Mammary epithelial cell (primary cell): ENCODE measurements around the gene CAPN8.

Experiments
- EZH2 ChIP-seq: IDR thresholded peaks from 2 replicates; pipeline ENCODE4 v1.6.1; 2012; ENCODE audit warnings: low read length, inconsistent platforms, borderline replicate concordance
- TF ChIP-seq, protein P1 (sequence below), 2 donors: IDR thresholded peaks in 1 of 2; conservative IDR thresholded peaks in 1 of 2; 2 replicates each; pipeline ENCODE4 v1.5.1; 2011 to 2012; ENCODE audit warnings: inconsistent platforms in 2 of 2, low read length in 2 of 2, mild to moderate bottlenecking in 2 of 2, control low read depth in 1 of 2, low read depth in 1 of 2; ENCODE audit not compliant: insufficient read depth in 1 of 2; ENCODE audit errors: extremely low read depth in 1 of 2

GRCh38 chr1:223616586-223616985 is 48.9 kb downstream of the CAPN8 start:
- TF ChIP-seq, protein P1, sequence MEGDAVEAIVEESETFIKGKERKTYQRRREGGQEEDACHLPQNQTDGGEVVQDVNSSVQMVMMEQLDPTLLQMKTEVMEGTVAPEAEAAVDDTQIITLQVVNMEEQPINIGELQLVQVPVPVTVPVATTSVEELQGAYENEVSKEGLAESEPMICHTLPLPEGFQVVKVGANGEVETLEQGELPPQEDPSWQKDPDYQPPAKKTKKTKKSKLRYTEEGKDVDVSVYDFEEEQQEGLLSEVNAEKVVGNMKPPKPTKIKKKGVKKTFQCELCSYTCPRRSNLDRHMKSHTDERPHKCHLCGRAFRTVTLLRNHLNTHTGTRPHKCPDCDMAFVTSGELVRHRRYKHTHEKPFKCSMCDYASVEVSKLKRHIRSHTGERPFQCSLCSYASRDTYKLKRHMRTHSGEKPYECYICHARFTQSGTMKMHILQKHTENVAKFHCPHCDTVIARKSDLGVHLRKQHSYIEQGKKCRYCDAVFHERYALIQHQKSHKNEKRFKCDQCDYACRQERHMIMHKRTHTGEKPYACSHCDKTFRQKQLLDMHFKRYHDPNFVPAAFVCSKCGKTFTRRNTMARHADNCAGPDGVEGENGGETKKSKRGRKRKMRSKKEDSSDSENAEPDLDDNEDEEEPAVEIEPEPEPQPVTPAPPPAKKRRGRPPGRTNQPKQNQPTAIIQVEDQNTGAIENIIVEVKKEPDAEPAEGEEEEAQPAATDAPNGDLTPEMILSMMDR (conservative IDR thresholded peaks at IDR 0.05 in 1 of 2, IDR thresholded peaks at IDR 0.05 in 1 of 2; ENCODE audit: extremely low read depth in 1 of 2, insufficient read depth in 1 of 2, low read depth in 1 of 2, low read length in 2 of 2), result no peak
- no peak for TF ChIP-seq EZH2
